Activated naive CD8-positive, alpha-beta T cell treated with anti-CD3 and anti-CD28 coated beads, Interleukin-2, amount 50 U/mL, for 24 hours (primary cell): ENCODE results near the gene KCNN3.
A peak's percentile ranks its signal among the peaks of the same experiment; 100 is the strongest.

ENCODE experiments used
- ATAC-seq: fragments of 150-1000 bp; cut with Tn5 transposase; one replicate; pipeline ENCODE4 v1.10.0; 2021
- DNase-seq: peaks from one replicate; pipeline ENCODE4 v3.0.0; 2021
- H3K27ac Mint-ChIP-seq: one replicate; pipeline ENCODE4 v1.8.0; 2021; ENCODE audit warnings: mild to moderate bottlenecking, mixed read lengths
- H3K27me3 Mint-ChIP-seq: one replicate; pipeline ENCODE4 v1.8.0; 2021; ENCODE audit warnings: mixed read lengths
- H3K36me3 Mint-ChIP-seq: one replicate; pipeline ENCODE4 v1.8.0; 2021; ENCODE audit warnings: low read depth, mixed read lengths
- H3K4me1 Mint-ChIP-seq: one replicate; pipeline ENCODE4 v1.8.0; 2021; ENCODE audit warnings: mixed read lengths
- H3K4me3 Mint-ChIP-seq: one replicate; pipeline ENCODE4 v1.8.0; 2021; ENCODE audit warnings: mild to moderate bottlenecking, moderate library complexity, mixed read lengths
- H3K9me3 Mint-ChIP-seq: one replicate; pipeline ENCODE4 v1.8.0; 2021; ENCODE audit warnings: mixed read lengths

KCNN3 gene

DNA sequence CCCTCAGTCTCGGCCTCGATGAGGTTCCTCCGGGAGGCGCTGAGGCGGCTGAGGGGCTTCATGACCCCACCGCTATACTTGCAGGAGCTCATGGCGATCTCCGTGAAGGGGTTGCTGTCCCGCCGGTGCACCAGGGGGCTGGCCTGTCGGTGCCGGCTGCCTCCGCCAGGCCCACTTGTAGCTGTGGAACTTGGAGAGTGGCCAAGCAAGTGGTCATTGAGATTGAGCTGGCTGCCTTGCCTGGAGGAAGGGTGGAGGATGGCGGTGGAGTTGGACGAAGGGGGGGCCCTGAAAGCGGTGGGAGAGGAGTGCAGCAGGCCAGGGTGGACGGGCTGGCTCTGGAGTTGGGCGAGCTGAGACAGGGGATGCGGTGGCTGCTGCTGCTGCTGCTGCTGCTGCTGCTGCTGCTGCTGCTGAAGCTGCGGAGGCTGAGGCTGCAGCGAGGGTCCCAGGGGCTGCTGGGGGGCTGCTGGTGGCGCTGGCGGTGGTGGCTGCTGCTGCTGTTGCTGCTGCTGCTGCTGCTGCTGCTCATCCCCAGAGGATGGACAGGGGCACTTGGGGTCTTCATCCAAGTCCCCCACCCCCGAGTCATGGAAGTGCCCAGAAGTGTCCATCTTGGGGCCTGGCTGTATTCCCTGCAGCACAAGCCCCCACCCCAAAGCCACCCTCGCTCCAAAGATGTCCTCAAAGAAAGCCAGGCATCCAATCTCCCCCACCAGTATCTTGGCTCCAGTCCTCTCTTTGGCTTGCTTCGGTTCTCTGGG, 548 bp downstream of the KCNN3 start:
- ATAC-seq, result no peak
- peaks cover 54% of the 10 kb centered on the region for H3K4me1 Mint-ChIP-seq
- no peaks in the 10 kb centered on the region for H3K36me3 Mint-ChIP-seq
- no peak overlapping the region for H3K4me3 Mint-ChIP-seq
- H3K27me3 Mint-ChIP-seq, result peaks cover 37% of the 10 kb centered on the region
- H3K27ac Mint-ChIP-seq, result no peak overlapping the region
- no peaks in the 10 kb centered on the region for H3K9me3 Mint-ChIP-seq
- DNase-seq, result no peak

DNA sequence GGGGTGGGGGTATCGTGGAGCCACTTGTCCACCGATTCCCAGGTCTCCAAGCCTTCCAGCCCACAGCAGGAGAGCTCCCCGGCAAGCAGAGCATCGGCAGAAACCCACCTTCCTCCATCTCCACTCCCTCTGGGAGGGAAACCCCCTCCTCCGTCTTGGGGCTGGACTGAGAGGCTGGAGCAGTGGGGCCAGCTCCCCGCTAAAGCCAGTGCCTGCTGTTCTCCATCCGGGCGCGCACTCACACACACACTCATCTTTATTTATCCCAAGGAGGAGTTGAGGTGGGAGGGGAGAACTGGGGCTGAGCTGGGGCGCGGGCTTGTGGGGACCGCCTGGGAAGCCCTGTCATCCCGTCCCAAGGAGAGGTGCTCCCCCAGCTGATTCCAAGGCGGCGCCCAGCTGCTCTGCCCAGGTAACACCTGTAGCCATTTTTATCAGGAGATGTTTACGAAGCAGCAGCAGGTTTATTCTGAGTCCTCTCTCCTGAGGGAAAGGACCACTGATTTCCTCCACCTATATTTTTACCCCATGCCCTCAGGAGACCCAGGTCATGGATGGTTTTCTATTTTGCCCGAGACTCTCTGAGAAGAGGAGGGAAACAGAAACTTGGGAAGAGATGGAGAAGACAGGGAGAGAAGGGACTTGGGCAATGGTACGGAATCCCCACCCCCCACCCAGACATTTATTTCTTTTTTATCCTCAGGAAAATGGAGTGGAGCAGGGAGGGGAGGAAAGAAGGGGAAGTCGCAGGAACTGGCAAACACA, 2.1 kb downstream of the KCNN3 start:
- no peak overlapping the region for H3K4me3 Mint-ChIP-seq
- peaks cover 37% of the 10 kb centered on the region for H3K27me3 Mint-ChIP-seq

DNA sequence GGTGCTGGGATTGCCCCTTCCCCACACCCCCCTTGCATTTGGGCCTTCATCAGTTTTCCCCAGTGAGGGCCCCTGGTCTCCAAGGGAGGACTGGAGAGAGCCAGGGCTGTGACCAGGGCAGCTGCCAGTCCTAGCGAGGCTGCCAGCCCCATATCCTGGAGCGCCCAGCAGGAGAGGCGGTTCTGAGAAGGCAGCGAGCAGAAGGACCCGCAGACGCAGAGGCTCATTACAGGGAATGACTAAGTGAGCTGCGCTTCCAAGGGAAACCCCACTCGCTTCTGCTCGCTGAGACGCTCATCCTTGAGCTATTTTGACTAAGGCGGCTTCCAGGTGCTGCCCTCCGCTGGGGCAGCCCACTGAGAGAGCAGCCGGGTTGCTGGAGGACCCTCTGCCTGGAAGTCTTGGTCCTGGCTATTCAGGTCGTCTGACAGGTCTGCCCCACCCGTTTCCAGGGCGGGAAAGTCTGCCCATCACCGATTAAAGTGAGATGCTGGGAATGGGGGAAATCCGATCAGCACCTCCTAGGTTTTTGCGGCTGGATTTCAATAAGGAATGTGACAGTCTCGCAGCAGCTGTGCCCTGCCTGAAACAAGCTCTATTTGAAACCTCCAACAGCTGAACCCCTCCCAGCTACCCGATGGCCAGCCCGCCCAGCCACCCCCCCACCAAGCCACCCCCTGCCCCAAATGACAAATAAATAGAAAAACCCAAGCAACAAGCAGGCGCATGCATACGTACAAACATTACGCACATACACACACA, 2.8 kb downstream of the KCNN3 start:
- no peak overlapping the region for H3K4me3 Mint-ChIP-seq
- peaks cover 36% of the 10 kb centered on the region for H3K27me3 Mint-ChIP-seq
- peaks cover 61% of the 10 kb centered on the region for H3K4me1 Mint-ChIP-seq
- ATAC-seq, result no peak
- no peak overlapping the region for H3K27ac Mint-ChIP-seq
- no peak for DNase-seq
- H3K36me3 Mint-ChIP-seq, result no peaks in the 10 kb centered on the region
- H3K9me3 Mint-ChIP-seq, result no peaks in the 10 kb centered on the region

More for the DNA sequence above, 2.1 kb downstream of the KCNN3 start:
- Mint-ChIP-seq H3K36me3 (no peaks in the 10 kb centered on the region), H3K27ac (no peak overlapping the region), H3K9me3 (no peaks in the 10 kb centered on the region), H3K4me1 (peaks cover 55% of the 10 kb centered on the region)
- DNase-seq, result no peak
- ATAC-seq, result no peak

DNA sequence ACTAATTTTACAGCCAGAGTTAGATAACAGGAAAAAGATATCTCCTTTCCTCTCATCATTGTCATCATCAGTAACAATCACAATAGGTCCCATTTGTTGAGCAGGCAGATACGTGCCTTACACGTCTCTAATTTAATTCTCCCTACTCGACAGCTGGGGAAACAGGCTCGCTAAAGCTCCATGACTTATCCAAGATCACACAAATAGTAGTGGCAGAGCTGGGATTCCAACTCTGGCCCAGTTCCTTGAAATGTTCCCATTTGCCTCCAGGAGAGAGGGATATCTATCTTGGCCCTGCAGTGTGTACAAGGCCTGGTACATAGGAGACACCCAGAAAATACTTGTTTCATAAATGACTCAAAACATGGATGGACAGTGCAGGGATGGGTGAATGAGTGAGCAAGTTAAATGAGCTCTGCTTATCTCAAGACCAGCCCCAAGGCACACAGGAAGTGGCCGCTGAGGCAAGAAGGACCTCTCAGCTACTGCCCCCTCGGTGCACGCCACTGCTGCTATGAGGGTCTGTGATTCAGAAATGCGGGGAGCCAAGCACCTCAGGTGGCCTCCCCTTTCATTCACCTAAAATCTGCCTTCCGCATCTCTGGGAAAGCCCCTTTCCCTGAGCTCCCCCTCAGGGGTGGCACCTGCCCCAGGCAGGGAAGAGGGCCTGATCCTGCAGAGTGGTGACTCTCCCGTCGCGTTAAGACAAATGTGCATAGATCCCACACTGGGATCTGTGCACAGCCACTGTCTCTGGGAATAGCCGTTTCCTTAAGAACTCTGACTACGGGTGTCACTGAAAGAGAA, 3.6 kb downstream of the KCNN3 start:
- ATAC-seq, result no peak
- Mint-ChIP-seq H3K4me1 (peaks cover 64% of the 10 kb centered on the region), H3K4me3 (no peak overlapping the region), H3K36me3 (no peaks in the 10 kb centered on the region), H3K9me3 (no peaks in the 10 kb centered on the region), H3K27ac (peak overlapping the region; percentile 72), H3K27me3 (peaks cover 41% of the 10 kb centered on the region)
- DNase-seq, result no peak

DNA sequence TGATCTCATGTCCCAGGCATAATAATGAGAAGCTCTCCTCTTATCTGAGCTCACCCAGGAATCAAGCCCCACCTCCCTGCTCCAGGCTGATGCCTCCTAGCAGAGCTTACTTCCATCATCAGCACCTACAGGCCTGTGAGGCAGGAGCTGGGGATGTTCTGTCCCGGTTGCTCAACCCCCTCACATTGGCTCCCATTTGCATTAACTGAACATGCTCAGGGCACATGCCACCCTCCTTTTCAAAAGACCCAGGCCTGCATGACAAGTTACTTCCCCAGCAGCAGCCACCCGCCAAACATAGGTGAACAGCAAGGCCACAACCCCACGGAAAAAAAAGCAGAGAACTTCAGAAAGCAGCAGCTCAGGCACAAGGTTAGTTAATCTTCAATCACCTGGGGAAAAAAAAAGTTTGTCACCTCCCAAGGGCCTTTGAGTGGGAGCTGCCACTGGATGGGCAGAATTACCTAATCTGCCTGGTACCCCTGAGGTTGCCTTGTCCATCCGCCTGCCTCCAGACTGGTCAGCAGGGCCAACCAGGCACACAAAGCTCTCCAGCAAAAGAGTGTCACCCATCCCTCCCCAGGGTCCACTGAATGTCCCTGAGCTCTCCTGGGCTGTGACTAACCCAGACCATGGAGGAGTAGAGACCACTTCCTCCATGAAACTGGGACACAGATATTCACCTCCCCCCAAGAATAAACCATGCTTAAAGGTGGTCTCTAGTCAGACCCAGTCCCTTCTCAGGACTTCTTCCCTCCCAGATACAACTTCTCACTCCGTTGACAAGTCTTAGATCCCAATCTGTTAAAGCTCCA, 4.4 kb downstream of the KCNN3 start:
- DNase-seq (no peak), ATAC-seq (no peak)
- peak overlapping the region; percentile 72 for H3K27ac Mint-ChIP-seq
- no peak overlapping the region for H3K4me3 Mint-ChIP-seq
- H3K36me3 Mint-ChIP-seq, result no peaks in the 10 kb centered on the region
- H3K4me1 Mint-ChIP-seq, result peaks cover 61% of the 10 kb centered on the region
- H3K9me3 Mint-ChIP-seq, result no peaks in the 10 kb centered on the region
- peaks cover 41% of the 10 kb centered on the region for H3K27me3 Mint-ChIP-seq

- DNase-seq (no peak), ATAC-seq (no peak)
- Mint-ChIP-seq H3K4me1 (peaks cover 65% of the 10 kb centered on the region), H3K27ac (peak overlapping the region; percentile 72), H3K27me3 (peaks cover 32% of the 10 kb centered on the region), H3K9me3 (no peaks in the 10 kb centered on the region), H3K36me3 (no peaks in the 10 kb centered on the region), H3K4me3 (peak overlapping the region; percentile 10)
These were observed 5.7 kb downstream of the KCNN3 start for GRCh38 chr1:154864189-154864975.

DNA sequence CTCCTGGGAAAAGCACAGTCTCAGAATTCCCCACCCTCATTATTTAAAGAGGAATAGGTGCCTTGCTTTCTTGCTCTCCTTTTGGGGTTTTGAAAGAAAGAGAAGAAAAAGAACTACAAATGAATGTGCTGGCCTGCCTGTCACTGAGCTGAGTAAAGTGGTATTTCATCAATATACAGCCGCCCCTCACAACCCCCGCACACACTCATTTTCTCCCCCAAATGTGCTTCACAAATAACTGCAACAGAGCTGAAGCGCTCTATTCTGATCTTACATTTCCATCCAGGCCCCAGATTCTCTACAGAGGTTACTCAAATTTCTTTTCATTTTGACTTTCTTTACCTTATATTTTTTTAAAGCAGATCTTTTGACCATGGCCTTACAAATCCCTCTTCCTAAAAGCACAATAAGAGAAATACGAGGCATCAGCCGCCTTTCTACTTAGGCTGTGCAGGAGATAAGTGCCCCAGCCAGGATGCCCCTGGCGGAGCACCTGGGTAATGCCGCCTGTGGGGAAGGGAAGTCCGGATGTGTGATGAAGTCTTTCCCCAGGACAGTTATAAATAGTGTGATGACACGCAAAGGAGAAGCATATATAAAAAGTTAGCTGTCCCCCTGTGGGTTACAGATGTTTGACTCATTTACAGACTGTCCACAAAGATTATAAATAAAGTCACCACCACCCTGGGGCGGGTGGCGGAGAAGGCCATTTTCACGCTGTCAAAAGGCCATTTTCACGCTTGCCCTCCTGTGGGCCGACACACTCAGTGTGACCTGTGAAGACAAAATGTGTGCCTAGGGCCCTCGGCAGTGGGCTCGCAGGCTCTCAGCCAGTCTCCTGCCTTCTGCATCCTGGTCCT, 6.5 kb downstream of the KCNN3 start:
- ATAC-seq (peak; percentile 66), DNase-seq (peak; percentile 41)
- Mint-ChIP-seq H3K4me3 (peak overlapping the region; percentile 29), H3K36me3 (no peaks in the 10 kb centered on the region), H3K27me3 (peaks cover 24% of the 10 kb centered on the region), H3K4me1 (peaks cover 65% of the 10 kb centered on the region), H3K9me3 (no peaks in the 10 kb centered on the region), H3K27ac (peak overlapping the region; percentile 72)

- no peaks in the 10 kb centered on the region for H3K36me3 Mint-ChIP-seq
- no peaks in the 10 kb centered on the region for H3K9me3 Mint-ChIP-seq
- H3K4me1 Mint-ChIP-seq, result peaks cover 70% of the 10 kb centered on the region
- H3K4me3 Mint-ChIP-seq, result peak overlapping the region; percentile 29
- DNase-seq, result no peak
- peak overlapping the region; percentile 72 for H3K27ac Mint-ChIP-seq
- H3K27me3 Mint-ChIP-seq, result peaks cover 17% of the 10 kb centered on the region
- ATAC-seq, result no peak
These were observed 7.2 kb downstream of the KCNN3 start for GRCh38 chr1:154862907-154863306.

GRCh38 chr1:154861607-154862094, 8.4 kb downstream of the KCNN3 start:
- Mint-ChIP-seq H3K4me1 (peaks cover 81% of the 10 kb centered on the region), H3K27me3 (peaks cover 13% of the 10 kb centered on the region)

DNA sequence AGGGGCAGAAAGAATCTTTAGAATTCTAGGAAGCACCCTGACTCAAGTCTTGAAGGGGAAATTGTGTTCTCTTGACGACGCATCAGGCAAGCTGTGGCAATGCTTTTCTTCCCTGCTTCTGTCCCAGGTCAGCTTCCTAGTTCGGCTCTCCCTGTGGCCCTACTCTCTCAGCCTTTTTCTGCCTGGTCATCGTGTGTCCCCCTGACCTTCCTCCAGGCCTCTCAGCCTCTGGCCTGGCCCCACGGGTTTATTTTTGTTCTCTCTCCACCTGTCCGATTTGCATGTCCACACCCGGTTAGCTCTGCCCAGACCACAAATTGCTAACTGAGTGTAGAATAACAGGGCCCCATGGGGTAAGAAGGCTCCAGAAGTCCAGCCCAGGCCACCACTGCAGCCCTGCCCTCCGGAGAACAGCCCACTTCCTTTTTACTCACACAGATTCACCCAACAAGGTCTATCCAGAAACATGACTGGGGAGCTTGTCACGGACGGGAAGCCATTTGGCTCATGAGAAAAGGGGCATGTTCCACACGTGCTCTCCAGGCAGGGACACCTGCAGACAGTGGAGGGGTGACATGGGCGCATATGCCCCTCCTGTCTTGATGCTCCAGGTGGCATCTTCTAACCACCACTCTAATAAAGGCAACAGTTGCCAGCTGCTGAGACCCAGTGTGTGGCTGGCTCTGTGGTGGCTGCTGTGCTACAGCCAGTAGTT, 9.8 kb downstream of the KCNN3 start:
- DNase-seq (no peak), ATAC-seq (no peak)
- H3K27me3 Mint-ChIP-seq, result peaks cover 10% of the 10 kb centered on the region
- H3K4me3 Mint-ChIP-seq, result no peak overlapping the region
- peaks cover 73% of the 10 kb centered on the region for H3K4me1 Mint-ChIP-seq
- no peaks in the 10 kb centered on the region for H3K36me3 Mint-ChIP-seq
- H3K9me3 Mint-ChIP-seq, result no peaks in the 10 kb centered on the region
- H3K27ac Mint-ChIP-seq, result no peak overlapping the region

More at GRCh38 chr1:154861607-154862094, 8.4 kb downstream of the KCNN3 start:
- Mint-ChIP-seq H3K27ac (no peak overlapping the region), H3K9me3 (no peaks in the 10 kb centered on the region), H3K36me3 (no peaks in the 10 kb centered on the region), H3K4me3 (no peak overlapping the region)
- DNase-seq (no peak), ATAC-seq (no peak)

GRCh38 chr1:154859786-154860155, 10.3 kb downstream of the KCNN3 start:
- Mint-ChIP-seq H3K9me3 (no peaks in the 10 kb centered on the region), H3K27me3 (peaks cover 10% of the 10 kb centered on the region), H3K4me3 (no peak overlapping the region), H3K27ac (no peak overlapping the region), H3K36me3 (no peaks in the 10 kb centered on the region), H3K4me1 (peaks cover 68% of the 10 kb centered on the region)
- DNase-seq (no peak), ATAC-seq (peak; percentile 31)
